ENCODE data around the gene TGIF2.

Gene TGIF2

GRCh38 chr20:36528875-36529417, 44.5 kb upstream of the TGIF2 start:
- peaks cover 14% of the 10 kb centered on the region for H3K4me1 Mint-ChIP-seq
- H3K36me3 Mint-ChIP-seq (ENCODE audit: low read depth): peaks cover 40% of the 10 kb centered on the region
- no peaks in the 10 kb centered on the region for H3K9me3 Mint-ChIP-seq
- no peak for DNase-seq
- peak overlapping the region; percentile 64 for H3K27ac Mint-ChIP-seq
- peaks cover 4% of the 10 kb centered on the region for H3K27me3 Mint-ChIP-seq (ENCODE audit: low read depth, poor library complexity)
- no peak overlapping the region for H3K4me3 Mint-ChIP-seq
- TF ChIP-seq CTCF (IDR thresholded peaks at IDR 0.05): no peak

- peaks cover 19% of the 10 kb centered on the region for H3K36me3 Mint-ChIP-seq (ENCODE audit: low read depth)
- TF ChIP-seq CTCF (IDR thresholded peaks at IDR 0.05): no peak
- H3K9me3 Mint-ChIP-seq: no peaks in the 10 kb centered on the region
- H3K27ac Mint-ChIP-seq: no peak overlapping the region
- no peak for DNase-seq
- peaks cover 2% of the 10 kb centered on the region for H3K4me1 Mint-ChIP-seq
- H3K27me3 Mint-ChIP-seq (ENCODE audit: low read depth, poor library complexity): peaks cover 7% of the 10 kb centered on the region
- no peak overlapping the region for H3K4me3 Mint-ChIP-seq
Observed at GRCh38 chr20:36532388-36532787, 41.0 kb upstream of the TGIF2 start.

GRCh38 chr20:36532822-36533221, 40.6 kb upstream of the TGIF2 start:
- Mint-ChIP-seq H3K27me3 (ENCODE audit: low read depth, poor library complexity) (peaks cover 7% of the 10 kb centered on the region), H3K9me3 (no peaks in the 10 kb centered on the region), H3K4me1 (no peaks in the 10 kb centered on the region), H3K4me3 (no peak overlapping the region), H3K27ac (no peak overlapping the region), H3K36me3 (ENCODE audit: low read depth) (peaks cover 15% of the 10 kb centered on the region)
- no peak for DNase-seq
- TF ChIP-seq CTCF (IDR thresholded peaks at IDR 0.05): no peak

GRCh38 chr20:36538026-36538722, 35.2 kb upstream of the TGIF2 start:
- peaks cover 10% of the 10 kb centered on the region for H3K27me3 Mint-ChIP-seq (ENCODE audit: low read depth, poor library complexity)
- H3K36me3 Mint-ChIP-seq (ENCODE audit: low read depth): no peaks in the 10 kb centered on the region
- no peak overlapping the region for H3K4me3 Mint-ChIP-seq
- no peak for DNase-seq
- H3K27ac Mint-ChIP-seq: no peak overlapping the region
- no peak for TF ChIP-seq CTCF (IDR thresholded peaks at IDR 0.05)
- peaks cover 31% of the 10 kb centered on the region for H3K4me1 Mint-ChIP-seq
- no peaks in the 10 kb centered on the region for H3K9me3 Mint-ChIP-seq

GRCh38 chr20:36540551-36541211, 32.7 kb upstream of the TGIF2 start:
- H3K36me3 Mint-ChIP-seq (ENCODE audit: low read depth): peaks cover 15% of the 10 kb centered on the region
- no peaks in the 10 kb centered on the region for H3K9me3 Mint-ChIP-seq
- DNase-seq: peak; percentile 35
- no peak for TF ChIP-seq CTCF (IDR thresholded peaks at IDR 0.05)
- H3K27ac Mint-ChIP-seq: no peak overlapping the region
- peaks cover 49% of the 10 kb centered on the region for H3K4me1 Mint-ChIP-seq
- H3K4me3 Mint-ChIP-seq: peak overlapping the region; percentile 77
- peaks cover 3% of the 10 kb centered on the region for H3K27me3 Mint-ChIP-seq (ENCODE audit: low read depth, poor library complexity)

Data from nephron progenitor cell (in vitro differentiated cells).